ENCODE measurements around the gene DGCR6.

DNA sequence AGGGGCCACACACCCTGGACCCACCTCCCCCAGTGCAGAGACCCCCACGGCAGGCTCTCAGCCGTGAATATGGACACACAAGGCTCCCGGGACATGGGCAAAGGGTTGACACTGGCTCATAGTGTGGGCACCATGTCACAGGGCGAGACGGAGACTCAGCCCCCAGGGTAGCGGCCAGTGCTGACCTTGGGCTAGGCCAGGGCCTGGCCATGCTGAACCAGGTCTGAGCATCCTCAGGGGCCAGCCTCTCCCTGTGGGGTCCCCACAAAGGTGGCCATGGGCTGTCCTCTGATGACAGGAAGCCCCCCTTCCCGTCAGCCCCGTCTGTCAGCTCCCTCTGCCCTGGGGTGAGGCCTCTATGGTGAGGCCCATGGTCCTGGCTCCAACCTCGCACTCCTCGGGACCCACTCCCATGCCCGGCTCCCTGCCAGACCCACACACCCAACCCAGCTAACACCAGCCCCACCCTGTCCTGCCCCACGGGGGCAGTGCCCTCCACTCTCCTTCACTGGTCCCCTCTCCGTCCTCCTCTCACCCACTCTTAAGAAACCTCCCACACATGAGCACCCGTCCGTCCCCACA, 49.0 kb downstream of the DGCR6 start:
- TF ChIP-seq CTCF (conservative IDR thresholded peaks at IDR 0.05): no peak
- TF ChIP-seq EZH2 (IDR thresholded peaks at IDR 0.05; ENCODE audit: low read depth): no peak

Measured in PC-9 (cell line).